ENCODE data around the gene PALLD. TPM values are rescaled to one million over a fixed set of nuclear protein-coding genes. Genes with fewer than 3 reads are reported as not detected.

Gene PALLD
- total and polyA plus RNA-seq, 2 of the 8 experiments (the other 6 are each of a cell fraction or from before 2014, with no cell fraction given) = 10.5 to 25.0 TPM

- TF ChIP-seq, protein P1, sequence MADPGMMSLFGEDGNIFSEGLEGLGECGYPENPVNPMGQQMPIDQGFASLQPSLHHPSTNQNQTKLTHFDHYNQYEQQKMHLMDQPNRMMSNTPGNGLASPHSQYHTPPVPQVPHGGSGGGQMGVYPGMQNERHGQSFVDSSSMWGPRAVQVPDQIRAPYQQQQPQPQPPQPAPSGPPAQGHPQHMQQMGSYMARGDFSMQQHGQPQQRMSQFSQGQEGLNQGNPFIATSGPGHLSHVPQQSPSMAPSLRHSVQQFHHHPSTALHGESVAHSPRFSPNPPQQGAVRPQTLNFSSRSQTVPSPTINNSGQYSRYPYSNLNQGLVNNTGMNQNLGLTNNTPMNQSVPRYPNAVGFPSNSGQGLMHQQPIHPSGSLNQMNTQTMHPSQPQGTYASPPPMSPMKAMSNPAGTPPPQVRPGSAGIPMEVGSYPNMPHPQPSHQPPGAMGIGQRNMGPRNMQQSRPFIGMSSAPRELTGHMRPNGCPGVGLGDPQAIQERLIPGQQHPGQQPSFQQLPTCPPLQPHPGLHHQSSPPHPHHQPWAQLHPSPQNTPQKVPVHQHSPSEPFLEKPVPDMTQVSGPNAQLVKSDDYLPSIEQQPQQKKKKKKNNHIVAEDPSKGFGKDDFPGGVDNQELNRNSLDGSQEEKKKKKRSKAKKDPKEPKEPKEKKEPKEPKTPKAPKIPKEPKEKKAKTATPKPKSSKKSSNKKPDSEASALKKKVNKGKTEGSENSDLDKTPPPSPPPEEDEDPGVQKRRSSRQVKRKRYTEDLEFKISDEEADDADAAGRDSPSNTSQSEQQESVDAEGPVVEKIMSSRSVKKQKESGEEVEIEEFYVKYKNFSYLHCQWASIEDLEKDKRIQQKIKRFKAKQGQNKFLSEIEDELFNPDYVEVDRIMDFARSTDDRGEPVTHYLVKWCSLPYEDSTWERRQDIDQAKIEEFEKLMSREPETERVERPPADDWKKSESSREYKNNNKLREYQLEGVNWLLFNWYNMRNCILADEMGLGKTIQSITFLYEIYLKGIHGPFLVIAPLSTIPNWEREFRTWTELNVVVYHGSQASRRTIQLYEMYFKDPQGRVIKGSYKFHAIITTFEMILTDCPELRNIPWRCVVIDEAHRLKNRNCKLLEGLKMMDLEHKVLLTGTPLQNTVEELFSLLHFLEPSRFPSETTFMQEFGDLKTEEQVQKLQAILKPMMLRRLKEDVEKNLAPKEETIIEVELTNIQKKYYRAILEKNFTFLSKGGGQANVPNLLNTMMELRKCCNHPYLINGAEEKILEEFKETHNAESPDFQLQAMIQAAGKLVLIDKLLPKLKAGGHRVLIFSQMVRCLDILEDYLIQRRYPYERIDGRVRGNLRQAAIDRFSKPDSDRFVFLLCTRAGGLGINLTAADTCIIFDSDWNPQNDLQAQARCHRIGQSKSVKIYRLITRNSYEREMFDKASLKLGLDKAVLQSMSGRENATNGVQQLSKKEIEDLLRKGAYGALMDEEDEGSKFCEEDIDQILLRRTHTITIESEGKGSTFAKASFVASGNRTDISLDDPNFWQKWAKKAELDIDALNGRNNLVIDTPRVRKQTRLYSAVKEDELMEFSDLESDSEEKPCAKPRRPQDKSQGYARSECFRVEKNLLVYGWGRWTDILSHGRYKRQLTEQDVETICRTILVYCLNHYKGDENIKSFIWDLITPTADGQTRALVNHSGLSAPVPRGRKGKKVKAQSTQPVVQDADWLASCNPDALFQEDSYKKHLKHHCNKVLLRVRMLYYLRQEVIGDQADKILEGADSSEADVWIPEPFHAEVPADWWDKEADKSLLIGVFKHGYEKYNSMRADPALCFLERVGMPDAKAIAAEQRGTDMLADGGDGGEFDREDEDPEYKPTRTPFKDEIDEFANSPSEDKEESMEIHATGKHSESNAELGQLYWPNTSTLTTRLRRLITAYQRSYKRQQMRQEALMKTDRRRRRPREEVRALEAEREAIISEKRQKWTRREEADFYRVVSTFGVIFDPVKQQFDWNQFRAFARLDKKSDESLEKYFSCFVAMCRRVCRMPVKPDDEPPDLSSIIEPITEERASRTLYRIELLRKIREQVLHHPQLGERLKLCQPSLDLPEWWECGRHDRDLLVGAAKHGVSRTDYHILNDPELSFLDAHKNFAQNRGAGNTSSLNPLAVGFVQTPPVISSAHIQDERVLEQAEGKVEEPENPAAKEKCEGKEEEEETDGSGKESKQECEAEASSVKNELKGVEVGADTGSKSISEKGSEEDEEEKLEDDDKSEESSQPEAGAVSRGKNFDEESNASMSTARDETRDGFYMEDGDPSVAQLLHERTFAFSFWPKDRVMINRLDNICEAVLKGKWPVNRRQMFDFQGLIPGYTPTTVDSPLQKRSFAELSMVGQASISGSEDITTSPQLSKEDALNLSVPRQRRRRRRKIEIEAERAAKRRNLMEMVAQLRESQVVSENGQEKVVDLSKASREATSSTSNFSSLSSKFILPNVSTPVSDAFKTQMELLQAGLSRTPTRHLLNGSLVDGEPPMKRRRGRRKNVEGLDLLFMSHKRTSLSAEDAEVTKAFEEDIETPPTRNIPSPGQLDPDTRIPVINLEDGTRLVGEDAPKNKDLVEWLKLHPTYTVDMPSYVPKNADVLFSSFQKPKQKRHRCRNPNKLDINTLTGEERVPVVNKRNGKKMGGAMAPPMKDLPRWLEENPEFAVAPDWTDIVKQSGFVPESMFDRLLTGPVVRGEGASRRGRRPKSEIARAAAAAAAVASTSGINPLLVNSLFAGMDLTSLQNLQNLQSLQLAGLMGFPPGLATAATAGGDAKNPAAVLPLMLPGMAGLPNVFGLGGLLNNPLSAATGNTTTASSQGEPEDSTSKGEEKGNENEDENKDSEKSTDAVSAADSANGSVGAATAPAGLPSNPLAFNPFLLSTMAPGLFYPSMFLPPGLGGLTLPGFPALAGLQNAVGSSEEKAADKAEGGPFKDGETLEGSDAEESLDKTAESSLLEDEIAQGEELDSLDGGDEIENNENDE (IDR thresholded peaks at IDR 0.05; ENCODE audit: insufficient replicate concordance, low read length) = no peak
- TF ChIP-seq, protein P2, sequence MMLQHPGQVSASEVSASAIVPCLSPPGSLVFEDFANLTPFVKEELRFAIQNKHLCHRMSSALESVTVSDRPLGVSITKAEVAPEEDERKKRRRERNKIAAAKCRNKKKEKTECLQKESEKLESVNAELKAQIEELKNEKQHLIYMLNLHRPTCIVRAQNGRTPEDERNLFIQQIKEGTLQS (IDR thresholded peaks at IDR 0.05; ENCODE audit: insufficient read depth, low read depth, low read length) = no peak
- TF ChIP-seq SIRT6 (IDR thresholded peaks at IDR 0.05; ENCODE audit: low read length) (no peak), TAF7 (optimal IDR thresholded peaks at IDR 0.05; ENCODE audit: borderline replicate concordance, low read depth, low read length) (no peak), TEAD4 (IDR thresholded peaks at IDR 0.05; ENCODE audit: low read depth, low read length) (no peak), FOSL1 (IDR thresholded peaks at IDR 0.05; ENCODE audit: insufficient read depth, low read depth, low read length) (no peak), RBBP5 (IDR thresholded peaks at IDR 0.05; ENCODE audit: borderline replicate concordance, low read depth, low read length) (no peak), KDM5A (IDR thresholded peaks at IDR 0.05; ENCODE audit: low read length) (no peak)
- TF ChIP-seq, protein P3, sequence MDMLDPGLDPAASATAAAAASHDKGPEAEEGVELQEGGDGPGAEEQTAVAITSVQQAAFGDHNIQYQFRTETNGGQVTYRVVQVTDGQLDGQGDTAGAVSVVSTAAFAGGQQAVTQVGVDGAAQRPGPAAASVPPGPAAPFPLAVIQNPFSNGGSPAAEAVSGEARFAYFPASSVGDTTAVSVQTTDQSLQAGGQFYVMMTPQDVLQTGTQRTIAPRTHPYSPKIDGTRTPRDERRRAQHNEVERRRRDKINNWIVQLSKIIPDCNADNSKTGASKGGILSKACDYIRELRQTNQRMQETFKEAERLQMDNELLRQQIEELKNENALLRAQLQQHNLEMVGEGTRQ (IDR thresholded peaks at IDR 0.05; ENCODE audit: low read length) = no peak
Observed at GRCh38 chr4:168888715-168889215, 391.9 kb downstream of the PALLD start (continued).

Measured in H1 (cell line).